G401 (cell line): ENCODE results near the gene COL27A1. TPM values are rescaled to one million over a fixed set of nuclear protein-coding genes. Genes with fewer than 3 reads are reported as not detected.

ENCODE experiments used
- DNase-seq: peaks from one replicate; pipeline ENCODE4 v3.0.0-alpha.2; 2015; ENCODE audit warnings: low spot score
- in situ Hi-C: cut with HindIII; loops from 2 replicates; pipeline ENCODE4 v1.10.0; 2016; ENCODE audit warnings: low sequenced_read_pairs, mixed read lengths
- total RNA-seq: library from RNA; depleted of rRNA; stranded (reverse); fragments of >200 nt; shearing (Covaris generic); gene quantifications from 2 replicates; pipeline ENCODE4 v1.2.3, GENCODE V29; 2014

The COL27A1 gene
- total RNA-seq, 1 experiment from 2014 or later, result 2.8 TPM

GRCh38 chr9:114252394-114252793 lies 97.1 kb downstream of the COL27A1 start:
- DNase-seq, result no peak
- in situ Hi-C loops, result no loop called here

- DNase-seq, result no peak
- in situ Hi-C loops, result no loop called here
These were observed 101.5 kb downstream of the COL27A1 start for GRCh38 chr9:114256827-114257328.

- in situ Hi-C loops, result no loop called here
- DNase-seq, result no peak
These were observed 102.9 kb downstream of the COL27A1 start for GRCh38 chr9:114258218-114258617.

GRCh38 chr9:114258866-114259797 lies 103.8 kb downstream of the COL27A1 start:
- in situ Hi-C loops, result no loop called here
- peak; percentile 43 for DNase-seq

- in situ Hi-C loops, result no loop called here
These were observed 104.6 kb downstream of the COL27A1 start for GRCh38 chr9:114259798-114260523.

GRCh38 chr9:114261026-114261425 lies 105.7 kb downstream of the COL27A1 start:
- in situ Hi-C loops, result no loop called here
- peak; percentile 26 for DNase-seq

More at GRCh38 chr9:114259798-114260523, 104.6 kb downstream of the COL27A1 start:
- peak; percentile 94 for DNase-seq

GRCh38 chr9:114261987-114262386 lies 106.7 kb downstream of the COL27A1 start:
- in situ Hi-C loops, result no loop called here
- no peak for DNase-seq

GRCh38 chr9:114263853-114264510 lies 108.6 kb downstream of the COL27A1 start:
- in situ Hi-C loops, result no loop called here
- DNase-seq, result no peak

GRCh38 chr9:114264806-114265550 lies 109.6 kb downstream of the COL27A1 start:
- no peak for DNase-seq
- in situ Hi-C loops, result no loop called here

- DNase-seq, result no peak
- in situ Hi-C loops, result no loop called here
These were observed 111.6 kb downstream of the COL27A1 start for GRCh38 chr9:114266969-114267368.

- in situ Hi-C loops, result no loop called here
- no peak for DNase-seq
These were observed 113.7 kb downstream of the COL27A1 start for GRCh38 chr9:114269023-114269422.

GRCh38 chr9:114270120-114270975 lies 115.0 kb downstream of the COL27A1 start:
- in situ Hi-C loops, result no loop called here
- DNase-seq, result no peak

GRCh38 chr9:114271556-114272510 lies 116.5 kb downstream of the COL27A1 start:
- in situ Hi-C loops, result no loop called here
- DNase-seq, result no peak

- DNase-seq, result peak; percentile 98
- in situ Hi-C loops, result no loop called here
These were observed 117.5 kb downstream of the COL27A1 start for GRCh38 chr9:114272739-114273431.

GRCh38 chr9:114273461-114273881 lies 118.1 kb downstream of the COL27A1 start:
- in situ Hi-C loops, result no loop called here
- DNase-seq, result no peak

- in situ Hi-C loops, result no loop called here
- no peak for DNase-seq
These were observed 118.9 kb downstream of the COL27A1 start for GRCh38 chr9:114274217-114274616.
